Activated effector memory CD4-positive, alpha-beta T cell treated with anti-CD3 and anti-CD28 coated beads, Interleukin-2, amount 50 U/mL, for 16 hours (primary cell): ENCODE results near the gene TIAL1.

Experiments
- DNase-seq: peaks from one replicate; pipeline ENCODE4 v3.0.0-alpha.2; 2020

Gene TIAL1

GRCh38 chr10:119545310-119545709 is 51.5 kb downstream of the TIAL1 start:
- peak; percentile 1 for DNase-seq

GRCh38 chr10:119543814-119544642 is 52.7 kb downstream of the TIAL1 start:
- DNase-seq, result peak; percentile 44

- peak; percentile 85 for DNase-seq
Observed at GRCh38 chr10:119542988-119543813, 53.6 kb downstream of the TIAL1 start.

DNA sequence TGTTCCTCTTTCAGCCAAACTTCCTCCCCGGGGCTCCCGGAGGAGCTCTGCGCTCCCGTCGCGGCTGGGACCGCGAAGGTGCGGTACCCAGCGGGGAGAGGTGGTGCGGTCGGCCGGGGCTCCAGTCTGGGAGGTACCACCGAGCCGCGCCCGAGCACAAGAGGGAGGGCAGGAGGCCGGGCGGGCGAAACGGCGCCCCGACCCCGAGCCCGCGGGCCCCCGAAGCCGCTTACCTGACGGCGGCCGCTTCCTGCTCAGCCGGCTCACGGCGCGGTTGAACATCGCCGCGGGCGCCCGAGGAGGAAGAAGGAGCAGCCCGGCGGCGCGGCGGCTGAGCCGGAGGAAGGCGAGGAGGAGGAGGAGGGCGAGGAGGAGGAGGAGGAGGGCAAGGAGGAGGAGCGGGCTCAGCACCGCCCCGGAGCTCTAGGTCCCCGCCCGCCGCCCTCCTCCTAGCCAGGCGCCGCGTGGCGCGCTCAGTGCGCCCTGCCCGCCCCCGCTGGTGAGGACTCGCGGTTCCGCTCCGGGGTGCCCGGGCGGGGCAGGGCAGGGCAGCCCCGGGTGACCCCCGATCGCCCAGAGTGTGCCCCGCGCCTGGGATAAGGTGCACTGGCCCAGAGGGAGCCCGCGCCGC is 54.3 kb downstream of the TIAL1 start, which contains the start of gene RGS10:
Gene RGS10 (minus strand): TSS at position 363 of the 631 bp plus-strand sequence. CDS start 81 bp downstream, at position 282.
- peak; percentile 93 for DNase-seq

- peak; percentile 89 for DNase-seq
Observed at GRCh38 chr10:119541459-119542356, 55.1 kb downstream of the TIAL1 start.

- DNase-seq, result peak; percentile 64
Observed at GRCh38 chr10:119541046-119541445, 55.7 kb downstream of the TIAL1 start.

DNA sequence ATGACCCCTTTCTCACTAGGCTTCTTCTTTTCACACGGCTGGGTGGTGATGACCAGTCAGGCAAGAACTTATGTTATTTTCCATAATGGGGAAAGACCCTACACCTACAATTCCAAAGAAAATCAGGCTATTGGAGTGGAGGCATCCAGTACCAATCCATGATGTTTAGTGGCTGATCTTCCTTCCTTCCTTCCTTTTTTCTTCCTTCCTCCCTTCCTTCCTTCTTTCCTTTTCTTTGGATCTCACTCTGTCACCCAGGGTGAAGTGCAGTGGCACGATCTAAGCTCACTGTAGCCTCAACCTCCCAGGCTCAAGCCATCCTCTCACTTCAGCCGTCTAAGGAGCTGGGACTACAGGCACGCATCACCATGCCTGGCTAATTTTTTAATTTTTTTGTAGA is 56.7 kb downstream of the TIAL1 start:
- no peak for DNase-seq

DNA sequence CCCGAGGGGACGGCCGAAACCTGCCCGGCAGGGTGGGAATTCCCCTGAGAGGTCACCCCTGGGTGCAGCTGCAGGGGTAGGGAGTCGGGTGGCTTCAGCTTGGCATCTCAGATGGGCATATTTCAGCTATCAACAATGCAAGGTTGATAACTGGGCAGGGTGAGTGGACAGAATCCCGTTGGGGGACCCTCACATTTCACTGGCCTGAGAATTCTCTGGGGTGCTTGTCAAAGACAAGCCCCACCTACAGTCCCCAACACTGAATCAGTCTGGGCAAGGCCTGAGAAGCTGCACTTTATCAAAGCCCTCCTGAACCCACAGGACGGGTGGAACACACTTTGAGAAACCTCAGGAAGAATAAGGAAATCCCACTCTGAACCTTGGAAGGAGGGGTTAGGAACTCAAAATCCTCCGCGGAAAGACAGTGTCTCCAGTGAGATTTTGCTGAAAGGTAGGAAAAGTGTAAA is 57.4 kb downstream of the TIAL1 start:
- peak; percentile 66 for DNase-seq

GRCh38 chr10:119538632-119539358 is 58.0 kb downstream of the TIAL1 start:
- DNase-seq, result peak; percentile 69

DNA sequence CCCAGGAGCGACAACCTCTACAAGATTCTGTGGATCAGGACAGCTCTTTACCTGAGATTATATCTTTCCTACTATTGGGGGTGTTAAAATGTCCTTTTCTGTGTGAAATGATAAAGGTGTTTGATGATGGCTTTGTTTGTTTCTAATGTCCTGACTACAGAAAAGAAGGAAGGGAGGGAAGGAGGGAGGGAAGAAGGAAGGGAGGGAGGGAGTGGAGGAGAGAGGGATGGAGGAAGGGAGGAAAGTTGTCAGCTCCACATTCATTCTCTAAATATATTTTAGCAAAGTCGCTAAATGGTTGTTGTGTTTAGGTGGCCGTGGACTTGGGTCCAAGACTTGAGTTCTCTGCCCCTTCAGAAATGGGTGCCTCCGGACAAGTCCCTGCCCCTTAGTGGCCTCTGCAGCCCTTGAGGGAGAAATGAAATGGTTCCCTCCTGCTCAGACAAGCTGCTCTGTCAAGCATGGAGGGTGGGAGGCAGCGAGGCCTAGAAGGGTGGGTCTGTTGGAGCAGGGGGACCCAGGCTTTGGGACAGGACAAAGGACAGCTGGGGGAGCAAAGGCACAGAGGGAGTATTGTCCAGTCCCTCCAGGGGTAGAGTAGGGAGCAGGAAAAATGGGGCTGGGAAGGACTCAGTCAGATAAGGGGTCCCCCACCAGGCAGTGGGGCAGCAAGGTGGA is 58.7 kb downstream of the TIAL1 start:
- peak; percentile 59 for DNase-seq

DNA sequence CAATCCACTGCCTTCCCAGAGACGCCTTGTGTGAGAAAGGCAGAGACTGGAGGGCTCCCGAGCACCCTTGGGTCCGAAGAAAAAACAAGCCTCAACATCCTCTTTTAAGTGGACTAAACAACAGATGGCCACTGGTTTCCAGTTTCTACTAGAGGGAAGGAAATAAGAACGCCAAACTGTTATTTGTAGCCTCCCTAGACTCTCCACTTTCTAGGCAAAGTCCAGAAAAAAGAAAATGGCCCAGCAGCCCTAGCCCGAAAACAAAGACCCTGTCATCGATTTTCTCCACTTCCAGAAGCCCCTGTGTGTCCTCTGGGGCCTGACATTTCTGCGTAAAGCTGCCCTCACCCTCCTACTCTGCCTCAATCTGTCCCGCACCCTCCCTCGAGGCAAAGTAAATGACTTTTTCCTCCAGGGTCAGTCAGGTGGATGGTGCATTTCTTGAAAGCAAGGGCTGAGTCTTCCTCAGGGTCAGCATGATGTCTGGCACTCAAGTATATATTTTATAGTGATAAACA is 60.2 kb downstream of the TIAL1 start:
- DNase-seq, result peak; percentile 14

- peak; percentile 57 for DNase-seq
Observed at GRCh38 chr10:119535837-119536507, 60.8 kb downstream of the TIAL1 start.

GRCh38 chr10:119535305-119535704 is 61.5 kb downstream of the TIAL1 start:
- peak; percentile 4 for DNase-seq

DNA sequence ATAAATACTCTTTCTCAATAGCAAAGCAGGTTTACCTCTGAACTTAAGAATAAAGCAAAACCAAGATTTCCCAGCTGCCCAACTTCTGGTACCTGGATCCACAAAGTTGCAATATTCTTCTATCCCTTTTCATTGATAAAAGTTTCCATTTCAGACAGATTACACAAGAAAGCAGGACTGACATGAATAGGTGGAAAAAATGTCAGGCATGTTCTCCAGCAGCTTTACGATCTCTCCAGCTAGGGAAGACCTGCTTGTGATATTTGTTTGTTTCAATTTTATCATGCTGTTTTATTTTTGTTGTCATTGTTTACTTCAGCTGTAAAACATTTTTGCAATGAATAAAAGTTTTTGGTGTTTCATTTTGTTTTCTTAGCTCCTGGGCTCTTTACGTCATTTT is 63.3 kb downstream of the TIAL1 start:
- peak; percentile 1 for DNase-seq

DNA sequence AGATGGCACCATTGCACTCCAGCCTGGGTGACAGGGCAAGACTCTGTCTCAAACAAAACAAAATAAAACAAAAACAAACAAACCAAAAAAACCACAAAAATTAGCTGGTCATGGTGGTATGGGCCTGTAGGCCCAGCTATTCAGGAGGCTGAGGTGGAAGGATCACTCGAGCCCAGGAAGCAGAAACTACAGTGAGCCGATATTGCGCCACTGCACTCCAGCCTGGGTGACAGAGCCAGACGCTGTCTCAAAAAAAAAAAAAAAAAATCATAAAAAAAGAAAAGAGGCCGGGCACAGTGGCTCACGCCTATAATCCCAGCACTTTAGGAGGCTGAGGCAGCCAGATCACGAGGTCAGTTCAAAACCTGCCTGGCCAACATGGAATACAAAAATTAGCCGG is 64.0 kb downstream of the TIAL1 start:
- DNase-seq, result peak; percentile 39

- peak; percentile 48 for DNase-seq
Observed at GRCh38 chr10:119532251-119532650, 64.5 kb downstream of the TIAL1 start.

- DNase-seq, result no peak
Observed at GRCh38 chr10:119531067-119531466, 65.7 kb downstream of the TIAL1 start.

DNA sequence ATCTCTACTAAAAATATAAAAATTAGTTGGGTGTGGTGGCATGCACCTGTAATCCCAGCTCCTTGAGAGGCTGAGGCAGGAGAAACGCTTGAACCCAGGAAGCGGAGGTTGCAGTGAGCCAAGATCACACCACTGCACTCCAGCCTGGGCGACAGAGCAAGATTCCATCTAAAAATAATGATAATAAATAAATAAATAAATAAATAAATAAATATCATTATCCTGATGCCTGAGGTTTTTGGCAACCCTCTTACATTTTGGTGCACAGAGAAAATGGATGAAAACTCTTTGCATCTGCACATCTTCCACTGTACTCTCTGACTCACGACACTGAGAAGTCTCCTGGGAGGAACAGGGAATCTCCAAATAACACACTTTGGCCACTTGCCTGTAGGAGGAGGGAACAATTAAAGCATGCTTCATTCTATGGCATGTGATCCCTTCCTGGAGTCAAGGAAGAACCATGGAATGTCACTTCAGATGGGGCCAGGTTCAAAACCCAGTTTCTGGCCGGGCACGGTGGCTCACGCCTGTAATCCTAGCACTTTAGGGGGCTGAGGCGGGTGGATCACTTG is 68.0 kb downstream of the TIAL1 start:
- DNase-seq, result peak; percentile 14
